NCI-H146 (cell line): ENCODE data around the gene BPI.
"Not testable (repeated sequence)": the region's sequence is repeated elsewhere in the genome, so short reads cannot be mapped to it uniquely, and the experiment has no call there.

Experiments
- DNase-seq: peaks from one replicate; lab custom pipeline; 2025; lab: John Stamatoyannopoulos, UW

The BPI gene

DNA sequence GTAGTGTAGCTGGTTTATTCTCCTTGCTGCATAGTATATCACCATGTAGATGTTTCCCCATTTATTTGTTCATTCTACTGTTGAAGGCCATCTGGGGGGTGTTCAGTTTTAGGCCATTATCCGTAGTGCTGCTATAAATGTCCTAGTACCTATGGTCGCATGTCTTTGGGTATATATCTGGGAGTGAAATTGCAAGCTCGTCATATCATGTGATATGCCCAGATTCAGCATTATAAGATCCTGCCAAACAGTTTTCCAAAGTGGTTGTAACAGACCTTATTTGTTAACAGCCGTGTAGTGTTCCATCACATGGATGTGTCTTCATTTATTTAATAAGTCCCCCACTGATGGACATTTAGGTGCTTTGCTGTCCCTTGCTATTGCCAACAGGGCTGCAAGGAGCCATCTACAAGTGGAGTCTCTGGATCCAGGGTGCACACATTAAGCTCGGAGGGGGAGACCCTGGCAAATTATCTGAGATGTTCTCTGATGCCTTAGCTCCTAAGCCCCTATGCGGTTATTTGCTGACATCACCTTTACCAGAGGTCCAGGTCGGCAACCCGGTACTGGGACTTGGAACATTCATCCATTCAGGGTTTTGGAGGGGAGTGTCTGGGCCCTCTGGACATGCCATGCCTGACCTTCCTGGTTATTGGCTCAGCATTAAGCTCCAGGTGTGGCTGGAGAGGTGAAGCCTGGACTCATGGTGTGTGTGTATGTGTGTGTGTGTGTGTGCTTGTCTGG is 59.2 kb downstream of the BPI start:
- DNase-seq: no peak

DNA sequence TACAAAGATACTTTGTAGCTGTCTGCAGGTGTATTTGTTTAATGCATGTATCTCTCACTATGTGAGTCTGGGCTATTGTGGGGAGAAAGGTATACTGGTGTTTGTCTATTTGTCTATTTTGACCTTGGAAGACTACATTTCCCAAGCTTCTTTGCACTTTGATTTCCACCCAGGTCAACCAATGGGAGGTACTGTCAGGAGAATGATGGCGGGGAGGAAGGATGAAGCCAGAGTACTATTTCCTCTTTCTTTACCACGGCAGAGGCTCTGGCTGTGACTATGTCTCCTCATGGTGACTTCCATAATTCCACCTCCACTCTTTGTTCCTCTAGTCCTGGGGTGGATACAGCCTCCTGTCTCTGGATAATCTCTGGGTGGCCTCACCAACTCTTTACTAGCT is 65.4 kb downstream of the BPI start:
- no peak for DNase-seq

DNA sequence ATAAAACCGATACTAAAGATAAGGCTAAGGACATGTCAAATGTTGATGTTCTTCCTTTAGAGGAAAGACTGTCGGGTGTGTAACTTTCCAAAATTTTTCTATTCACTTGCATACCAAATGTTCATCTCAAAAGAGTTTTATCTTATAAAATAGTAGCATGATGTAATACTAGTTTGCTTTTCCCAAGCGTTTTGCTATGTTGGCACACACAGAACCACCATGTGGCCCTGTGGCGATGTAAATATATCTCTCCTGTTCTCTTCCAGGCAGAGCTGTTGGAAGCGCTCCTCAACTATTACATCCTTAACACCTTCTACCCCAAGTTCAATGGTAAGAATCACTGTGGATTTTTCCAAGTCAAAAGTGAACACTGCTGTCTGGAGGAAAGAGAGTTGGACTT is 68.8 kb downstream of the BPI start:
- no peak for DNase-seq

DNA sequence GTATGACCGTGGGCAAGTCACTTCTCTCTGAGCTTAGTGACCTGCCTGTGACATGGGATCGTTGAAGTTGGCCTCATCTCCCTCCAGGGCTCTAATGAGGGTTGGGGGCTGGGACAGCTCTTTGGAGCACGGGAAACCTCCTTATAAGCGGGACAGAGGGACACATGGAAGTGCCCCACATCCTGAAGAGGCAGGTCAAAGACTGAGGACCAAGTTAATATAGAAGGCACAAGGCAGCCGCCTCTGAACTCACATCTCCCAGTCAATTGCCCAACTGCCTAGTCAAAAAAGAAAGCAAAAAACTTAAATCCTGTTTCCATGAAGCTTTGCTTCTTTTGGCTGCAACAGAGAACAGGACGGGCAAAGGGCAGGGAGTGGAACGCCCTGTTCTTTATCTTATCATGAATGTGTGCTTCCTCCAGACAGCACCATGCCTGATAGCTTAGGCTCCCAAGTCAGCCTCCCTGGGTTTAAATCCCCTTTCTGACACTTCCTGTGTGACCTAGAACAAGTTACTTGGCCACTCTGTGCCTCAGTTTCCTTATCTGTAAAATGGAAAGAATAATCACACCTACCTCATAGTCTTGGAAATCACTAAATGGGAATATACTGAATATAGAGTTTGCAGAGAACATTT is 69.4 kb downstream of the BPI start:
- DNase-seq: no peak

DNA sequence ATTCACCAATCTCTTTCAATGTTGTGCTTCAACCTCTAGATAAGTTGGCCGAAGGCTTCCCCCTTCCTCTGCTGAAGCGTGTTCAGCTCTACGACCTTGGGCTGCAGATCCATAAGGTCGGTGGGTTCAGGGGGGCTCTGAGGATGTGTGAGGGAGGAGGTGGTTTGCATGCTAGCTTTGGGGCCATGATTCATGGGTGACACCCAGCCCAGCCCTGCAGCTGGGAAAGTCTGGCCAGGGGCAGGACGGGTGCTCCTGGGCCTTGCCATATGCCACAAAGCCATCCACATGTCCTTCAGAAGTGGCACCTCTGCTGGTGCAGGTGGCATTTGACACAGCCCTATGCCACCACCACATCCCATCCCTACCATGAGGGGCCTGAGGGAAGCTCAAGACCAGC is 69.9 kb downstream of the BPI start:
- DNase-seq: no peak

DNA sequence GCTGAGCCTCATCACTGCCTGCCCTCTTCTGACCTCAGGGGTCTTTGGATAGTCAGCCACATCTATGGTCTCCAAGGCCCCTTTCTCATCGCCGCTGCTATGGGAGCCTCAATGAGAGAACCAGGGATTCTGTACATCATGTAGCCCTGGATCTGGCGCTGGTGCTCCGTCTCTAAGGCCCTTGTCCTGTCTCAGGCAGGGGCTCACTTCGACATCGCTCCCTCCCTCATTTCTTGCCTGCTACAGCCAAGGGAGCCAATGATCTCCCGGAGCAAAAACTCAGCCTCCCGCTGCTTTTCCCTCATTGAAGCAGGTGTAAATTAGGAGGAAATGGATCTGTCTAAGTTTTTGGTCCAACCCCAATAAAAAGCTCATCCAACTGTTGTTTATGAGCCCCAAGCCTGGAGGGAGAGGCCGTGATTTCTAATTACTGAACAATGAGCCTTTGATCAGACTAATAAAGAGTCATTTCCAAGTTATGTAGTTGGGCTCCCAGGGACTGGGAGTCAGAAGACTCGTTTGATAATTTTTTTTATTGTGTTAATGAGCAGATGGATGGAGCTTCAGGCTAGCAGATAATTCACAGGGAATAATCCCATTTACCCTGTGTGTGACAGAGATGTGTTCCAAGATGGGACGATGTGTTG is 73.2 kb downstream of the BPI start:
- no peak for DNase-seq

DNA sequence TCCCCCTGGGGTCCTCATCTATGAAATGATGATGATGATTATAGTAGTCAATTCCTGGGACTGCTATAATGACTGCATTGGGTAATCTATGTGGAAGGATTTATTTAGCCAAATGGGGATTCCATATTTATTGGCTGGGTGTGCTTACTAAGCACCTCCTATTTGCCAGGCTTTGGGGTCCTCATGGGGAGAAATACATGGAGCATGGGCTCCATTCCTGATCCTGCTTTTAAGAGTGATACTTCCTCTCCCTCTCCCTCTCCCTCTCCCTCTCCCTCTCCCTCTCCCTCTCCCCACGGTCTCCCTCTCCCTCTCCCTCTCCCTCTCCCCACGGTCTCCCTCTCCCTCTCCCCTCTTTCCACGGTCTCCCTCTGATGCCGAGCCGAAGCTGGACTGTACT is 73.9 kb downstream of the BPI start:
- not testable (repeated sequence) for DNase-seq

DNA sequence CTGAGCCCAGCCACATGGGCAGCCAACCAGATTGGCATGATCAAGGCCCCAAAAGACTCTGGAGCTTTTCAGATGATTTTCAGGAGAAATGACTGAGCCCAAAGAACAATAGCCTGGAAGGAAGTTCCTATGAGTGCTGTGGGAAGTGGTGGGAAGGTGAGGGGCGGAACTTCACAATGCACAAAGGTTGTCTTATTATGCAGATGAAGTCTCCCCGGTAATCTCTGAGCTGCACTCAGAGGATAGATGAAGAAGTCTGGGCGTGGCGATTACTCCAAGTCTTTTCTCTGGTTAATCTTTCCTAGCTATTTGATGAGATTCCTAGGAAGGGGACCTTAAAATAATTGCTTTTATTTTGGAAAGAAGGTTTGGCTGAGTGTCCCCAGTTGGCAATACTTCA is 79.2 kb downstream of the BPI start:
- DNase-seq: no peak

DNA sequence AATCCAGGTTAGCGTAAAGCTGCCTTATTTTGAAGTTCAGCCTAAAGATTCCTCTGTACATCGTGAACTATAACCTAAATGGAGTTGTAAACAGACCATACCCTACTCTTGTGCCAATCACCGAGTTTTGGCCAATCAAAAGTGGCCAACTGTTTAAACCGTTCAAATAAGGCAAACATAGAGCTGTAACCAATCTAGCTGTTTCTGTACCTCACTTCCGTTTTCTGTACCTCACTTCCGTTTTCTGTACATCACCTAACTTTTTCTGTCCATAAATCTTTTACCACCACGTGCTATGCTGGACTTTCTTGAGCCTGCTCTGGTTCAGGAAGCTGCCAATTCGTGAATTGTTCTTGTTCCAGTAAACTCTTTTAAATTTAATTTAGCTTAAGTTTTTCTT is 82.0 kb downstream of the BPI start:
- DNase-seq: no peak

DNA sequence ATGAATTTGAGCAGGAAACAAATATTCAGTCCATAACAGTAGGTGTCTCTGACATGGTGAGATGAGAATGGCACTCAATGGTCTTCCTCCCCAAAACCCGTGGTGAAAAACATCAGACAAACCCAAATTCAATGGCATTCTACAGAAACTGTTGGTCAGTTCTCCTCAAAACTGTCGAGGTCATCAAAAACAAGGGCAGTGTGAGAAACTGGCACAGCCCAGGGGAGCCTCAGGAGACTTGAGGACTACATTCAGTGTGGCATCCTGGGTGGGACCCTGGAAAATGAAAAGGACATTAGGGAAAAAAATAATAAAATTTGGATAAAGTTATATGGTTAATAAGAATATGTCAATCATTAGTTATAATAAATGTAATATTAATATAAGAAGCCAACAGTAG is 82.9 kb downstream of the BPI start:
- no peak for DNase-seq
